GM18505 (cell line): ENCODE results near the gene KRT15.
"Not testable (repeated sequence)": the region's sequence is repeated elsewhere in the genome, so short reads cannot be mapped to it uniquely, and the experiment has no call there.

ENCODE experiments used
- ATAC-seq: cut with Tn5 transposase; IDR thresholded peaks from one replicate; pipeline ENCODE4 v1.9.1; 2021; ENCODE audit not compliant: unreplicated experiment
- POLR2A ChIP-seq: IDR thresholded peaks from 4 replicates; pipeline ENCODE4 v1.6.1; 2011; ENCODE audit warnings: borderline replicate concordance; ENCODE audit not compliant: insufficient read depth, insufficient read length; ENCODE audit errors: extremely low read depth

Gene KRT15

DNA sequence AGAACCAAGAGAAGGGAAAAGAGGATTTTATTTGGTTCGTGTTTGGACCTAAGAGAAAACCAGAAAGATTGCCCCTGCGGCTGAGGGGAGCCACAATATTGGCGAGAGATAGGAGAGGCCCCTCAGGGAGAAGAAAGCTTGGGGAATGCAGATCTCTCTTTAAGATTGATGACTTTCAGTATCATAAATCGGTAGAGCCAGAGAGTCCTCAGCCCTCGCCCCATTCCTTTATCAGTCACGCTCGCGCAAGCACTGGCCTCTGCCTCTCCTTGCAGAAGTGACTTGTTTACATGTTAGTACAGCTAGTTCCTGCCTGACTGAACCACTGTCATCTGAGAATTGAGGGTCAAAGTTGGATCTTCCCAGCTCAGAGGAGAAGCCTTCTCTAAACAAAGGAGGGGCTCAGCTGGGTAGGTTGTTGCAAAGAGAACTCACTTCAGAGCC, 30.9 kb upstream of the KRT15 start:
- no peak for TF ChIP-seq POLR2A
- no peak for ATAC-seq

DNA sequence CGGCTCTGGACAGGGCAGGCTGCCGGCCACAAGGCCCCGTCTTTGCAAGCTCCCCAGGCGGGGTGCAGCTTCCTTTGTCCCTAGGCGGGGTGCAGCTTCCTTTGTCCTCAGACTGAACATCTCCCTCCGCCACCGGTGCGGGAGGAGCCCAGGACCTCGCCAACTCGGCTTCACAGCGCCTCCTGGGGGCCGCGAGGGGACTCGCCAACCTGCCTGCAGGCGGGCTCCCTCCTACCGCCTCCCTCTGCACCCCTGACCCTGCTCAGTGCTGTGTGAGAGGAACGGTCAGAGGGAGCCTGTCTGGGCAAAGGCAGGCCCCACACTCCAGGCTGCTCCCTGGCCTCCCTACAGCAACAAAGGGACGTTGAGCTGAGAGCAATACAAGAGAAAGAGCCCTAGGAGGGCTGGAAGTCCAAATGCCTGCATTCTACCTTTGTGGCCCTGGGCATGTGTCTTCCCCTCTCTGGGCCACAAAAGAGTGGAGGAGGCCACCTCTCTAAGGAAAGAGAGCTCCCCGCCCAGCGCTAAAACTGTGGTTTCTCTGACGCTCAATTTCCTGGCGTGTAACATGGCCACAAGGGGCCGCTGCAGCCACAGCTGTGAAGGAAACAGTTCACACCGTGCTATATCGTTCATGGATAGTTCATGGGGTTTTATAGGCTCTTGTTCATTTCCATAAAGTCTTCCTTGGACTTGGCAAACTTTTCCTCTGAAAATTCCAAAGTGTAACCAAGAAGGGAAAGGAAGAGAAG, 30.3 kb upstream of the KRT15 start:
- no peak for ATAC-seq
- no peak for TF ChIP-seq POLR2A

DNA sequence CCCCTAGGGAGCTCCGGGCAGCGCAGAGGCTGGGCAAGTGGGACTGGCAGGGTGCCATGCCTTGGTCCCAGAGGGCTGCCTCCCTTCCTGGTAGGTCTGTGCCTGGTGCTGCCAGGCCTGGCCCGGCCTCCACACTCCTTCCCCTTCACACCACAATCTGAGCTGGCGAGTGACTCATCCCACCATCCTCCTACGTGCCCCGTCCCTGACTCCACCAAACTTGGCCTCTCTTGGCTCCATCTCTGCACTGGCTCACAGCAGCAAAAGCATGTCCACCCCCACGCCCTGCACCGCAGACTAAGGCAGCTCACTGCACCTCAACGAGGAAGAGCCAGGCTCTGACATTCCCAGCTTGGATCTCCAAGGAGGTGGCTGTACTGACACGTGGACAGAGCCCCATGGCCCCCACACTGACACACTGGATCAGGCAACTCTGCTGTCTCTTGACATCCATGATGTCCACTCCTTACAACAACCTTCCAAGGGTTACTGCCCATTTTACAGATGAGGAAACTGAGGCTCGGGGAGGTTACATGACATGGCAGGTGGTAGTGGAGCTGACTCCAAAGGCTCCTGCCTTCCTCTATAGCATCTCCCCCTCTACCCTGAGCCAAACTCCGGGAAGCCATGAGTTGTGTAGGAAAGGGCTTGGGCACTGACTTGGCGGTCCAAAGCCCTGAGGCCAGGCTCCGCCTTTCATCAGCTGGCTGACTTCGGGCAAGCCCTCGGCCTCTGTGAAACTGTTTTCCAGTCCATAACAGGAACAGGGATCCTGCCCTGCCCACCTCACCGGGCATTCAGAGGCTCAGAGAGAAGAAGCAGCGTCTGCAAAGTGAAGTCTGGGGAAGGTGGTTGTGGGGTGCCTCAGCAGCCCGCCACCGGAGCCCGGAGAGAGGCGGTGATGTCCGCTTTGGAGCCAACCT, 29.5 kb upstream of the KRT15 start:
- no peak for ATAC-seq

DNA sequence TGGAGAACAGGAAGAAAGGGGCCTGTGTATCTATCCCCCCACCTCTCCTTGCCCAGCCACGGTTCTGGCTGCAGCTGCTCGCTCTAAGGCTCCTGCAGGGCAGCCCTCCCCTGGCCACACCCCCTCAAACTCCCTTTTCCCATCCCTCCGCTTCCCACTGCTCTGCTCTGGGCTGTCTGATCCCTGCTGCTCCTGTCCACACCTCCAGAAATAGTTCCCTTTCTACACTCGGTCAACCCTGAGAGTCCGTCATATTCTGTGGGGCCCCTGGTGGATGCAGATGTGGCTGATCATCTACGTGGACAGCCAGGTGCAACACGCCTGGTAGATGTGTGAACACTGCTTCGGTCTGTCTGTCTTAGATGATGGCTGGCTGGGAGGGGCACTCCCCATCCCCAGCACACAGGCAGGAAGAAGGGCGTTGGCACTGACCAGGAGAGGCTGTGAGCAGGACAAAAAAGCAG, 28.7 kb upstream of the KRT15 start:
- no peak for TF ChIP-seq POLR2A

More for the DNA sequence above, 29.5 kb upstream of the KRT15 start:
- no peak for TF ChIP-seq POLR2A

DNA sequence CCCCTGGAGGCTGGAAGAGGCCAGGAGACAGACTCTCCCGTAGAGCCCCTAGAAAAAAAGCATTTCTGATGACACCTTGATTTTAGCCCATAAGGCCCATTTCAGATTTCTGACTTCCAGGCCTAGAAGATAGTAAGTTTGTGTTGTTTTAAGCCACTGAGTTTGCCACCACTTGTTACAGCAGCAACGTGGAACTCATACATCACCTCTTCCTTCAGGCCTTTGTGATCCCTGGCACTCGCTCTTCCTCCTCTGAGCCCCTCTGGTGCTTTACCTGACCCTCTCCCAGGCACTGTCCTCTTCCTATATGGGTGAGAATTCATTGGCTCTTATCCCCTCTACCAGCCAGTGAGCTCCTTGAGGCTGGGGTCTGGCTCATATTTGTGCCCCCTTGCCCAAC, 28.1 kb upstream of the KRT15 start:
- TF ChIP-seq POLR2A: no peak
- no peak for ATAC-seq

More for the DNA sequence above, 28.7 kb upstream of the KRT15 start:
- ATAC-seq: no peak

DNA sequence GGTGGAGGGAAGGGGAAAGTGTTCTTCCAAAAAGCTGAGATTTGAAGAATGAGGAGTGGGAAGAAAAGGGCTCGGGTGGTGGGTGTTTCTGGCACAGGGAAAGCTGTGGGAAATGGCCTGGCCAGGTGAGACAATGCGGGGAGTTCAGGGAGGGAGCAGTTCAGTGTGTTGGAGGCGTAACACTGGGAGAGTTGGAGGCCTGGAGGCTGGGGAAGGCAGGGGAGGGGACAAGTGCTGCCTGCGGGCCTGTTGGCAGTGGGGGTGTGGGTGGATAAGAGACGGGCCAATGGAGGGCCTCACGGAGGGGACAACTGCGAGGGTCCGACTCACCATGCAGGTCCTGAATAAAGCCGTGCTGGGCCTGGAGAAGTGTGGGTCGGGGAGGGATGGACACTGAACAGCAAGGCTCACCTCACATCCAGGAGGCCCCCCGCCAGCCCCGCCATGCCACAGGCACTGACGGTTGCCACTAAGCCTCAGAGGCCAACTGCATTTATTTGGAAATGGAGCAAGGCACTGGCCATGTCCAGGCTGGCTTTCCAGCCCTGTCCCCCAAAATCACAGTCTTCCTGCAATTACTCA, 27.2 kb upstream of the KRT15 start:
- no peak for TF ChIP-seq POLR2A
- no peak for ATAC-seq

DNA sequence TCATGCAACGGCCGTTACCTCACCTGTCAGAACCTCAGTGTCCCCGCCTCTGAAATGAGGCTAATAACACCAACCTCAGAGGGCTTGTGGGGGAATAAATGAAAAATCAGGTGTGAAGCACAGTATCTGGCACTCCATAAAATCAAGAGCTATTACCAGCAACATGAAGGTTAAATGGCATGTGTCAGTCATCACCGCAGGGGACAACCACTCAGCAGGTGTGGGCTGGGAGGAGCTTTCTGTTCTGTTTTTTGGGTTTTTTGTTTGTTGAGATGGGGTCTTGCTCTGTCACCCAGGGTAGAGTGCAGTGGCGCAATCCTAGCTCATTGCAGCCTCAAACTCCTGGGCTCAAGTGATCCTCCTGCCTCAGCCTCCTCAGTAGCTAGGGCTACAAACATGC, 26.2 kb upstream of the KRT15 start:
- no peak for TF ChIP-seq POLR2A
- ATAC-seq: no peak

DNA sequence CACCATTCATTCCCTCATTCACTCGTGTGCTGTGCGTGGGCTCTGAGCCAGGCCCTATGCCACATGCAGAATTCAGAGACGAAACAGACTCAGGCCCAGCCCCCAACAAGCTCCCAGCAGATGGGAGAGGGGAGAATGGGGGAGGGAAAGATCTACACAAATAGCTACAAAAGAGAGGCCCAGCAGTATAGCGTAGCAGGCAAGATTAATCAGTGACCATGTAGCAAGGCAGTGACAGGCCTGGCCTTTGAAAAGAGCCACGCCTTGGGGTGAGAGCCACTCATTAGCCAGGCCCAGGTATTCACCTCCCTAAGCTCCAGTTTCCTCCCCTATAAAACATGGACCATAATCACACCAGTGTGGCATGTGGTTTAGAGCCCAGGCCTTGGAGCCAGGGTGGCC, 25.8 kb upstream of the KRT15 start:
- no peak for TF ChIP-seq POLR2A

DNA sequence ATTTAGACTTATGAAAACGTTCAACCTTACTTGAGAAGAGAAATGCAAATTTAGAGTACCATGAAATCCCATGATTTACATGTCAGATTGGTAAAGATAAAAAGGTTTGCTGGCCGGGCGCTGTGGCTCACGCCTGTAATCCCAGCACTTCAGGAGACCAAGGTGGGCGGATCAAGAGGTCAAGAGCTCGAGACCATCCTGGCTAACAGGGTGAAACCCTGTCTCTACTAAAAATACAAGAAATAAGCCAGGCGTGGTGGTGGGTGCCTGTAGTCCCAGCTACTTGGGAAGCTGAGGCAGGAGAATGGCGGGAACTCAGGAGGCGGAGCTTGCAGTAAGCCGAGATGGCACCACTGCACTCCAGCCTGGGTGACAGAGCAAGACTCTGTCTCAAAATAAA, 24.1 kb upstream of the KRT15 start:
- not testable (repeated sequence) for ATAC-seq

More for the DNA sequence above, 25.8 kb upstream of the KRT15 start:
- ATAC-seq: no peak

DNA sequence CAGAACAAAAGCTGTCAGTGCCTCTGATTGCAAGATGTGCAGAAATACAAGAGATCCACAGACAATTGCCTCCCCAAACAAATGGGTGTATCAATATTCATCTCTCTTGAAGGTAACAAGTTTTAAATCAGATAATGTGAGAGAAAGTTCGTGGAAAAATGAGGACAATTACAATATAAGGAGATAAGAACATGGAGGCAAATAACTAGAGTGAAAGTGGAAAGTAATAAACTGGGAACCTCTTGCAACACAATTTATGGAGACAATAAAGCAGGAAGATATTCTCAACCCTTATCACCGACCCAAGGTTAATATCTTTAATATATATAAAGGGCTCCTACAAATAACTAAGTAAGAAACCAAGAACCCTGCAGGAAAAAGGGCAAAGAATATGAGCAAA, 23.7 kb upstream of the KRT15 start:
- ATAC-seq: no peak
- TF ChIP-seq POLR2A: no peak

DNA sequence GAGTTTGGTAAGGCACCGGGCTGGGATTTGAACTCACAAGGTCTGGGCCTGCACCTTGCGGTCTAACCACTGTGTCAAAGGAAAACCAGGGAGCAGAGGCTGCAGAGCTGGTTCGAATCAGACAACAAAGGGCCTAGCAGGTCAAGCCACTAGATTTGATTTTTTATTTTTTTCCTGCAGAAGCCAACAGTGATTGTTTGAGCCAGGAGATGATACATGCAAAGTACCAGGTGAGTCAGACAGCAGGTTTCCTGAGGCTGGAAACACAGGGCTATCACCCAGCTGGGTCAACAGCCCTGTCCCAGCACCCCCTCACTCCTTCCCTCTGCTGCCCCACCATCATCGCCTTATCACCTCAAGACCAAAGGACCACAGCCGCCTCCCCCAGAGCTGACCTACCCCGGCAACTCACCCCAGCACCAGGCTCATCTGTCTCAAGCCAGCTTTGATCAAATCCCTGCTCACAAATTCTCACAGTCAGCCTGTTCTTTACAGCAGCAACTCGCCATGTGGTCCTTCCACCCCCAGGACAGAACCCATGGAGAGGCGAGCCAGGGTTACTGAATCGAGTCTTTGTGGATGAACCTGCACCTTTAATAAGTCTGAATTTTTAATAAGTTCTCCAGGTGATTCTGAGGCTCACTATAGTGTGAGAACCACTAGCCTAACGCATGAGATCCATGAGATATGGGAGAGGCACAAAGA, 22.4 kb upstream of the KRT15 start:
- no peak for ATAC-seq
- no peak for TF ChIP-seq POLR2A

DNA sequence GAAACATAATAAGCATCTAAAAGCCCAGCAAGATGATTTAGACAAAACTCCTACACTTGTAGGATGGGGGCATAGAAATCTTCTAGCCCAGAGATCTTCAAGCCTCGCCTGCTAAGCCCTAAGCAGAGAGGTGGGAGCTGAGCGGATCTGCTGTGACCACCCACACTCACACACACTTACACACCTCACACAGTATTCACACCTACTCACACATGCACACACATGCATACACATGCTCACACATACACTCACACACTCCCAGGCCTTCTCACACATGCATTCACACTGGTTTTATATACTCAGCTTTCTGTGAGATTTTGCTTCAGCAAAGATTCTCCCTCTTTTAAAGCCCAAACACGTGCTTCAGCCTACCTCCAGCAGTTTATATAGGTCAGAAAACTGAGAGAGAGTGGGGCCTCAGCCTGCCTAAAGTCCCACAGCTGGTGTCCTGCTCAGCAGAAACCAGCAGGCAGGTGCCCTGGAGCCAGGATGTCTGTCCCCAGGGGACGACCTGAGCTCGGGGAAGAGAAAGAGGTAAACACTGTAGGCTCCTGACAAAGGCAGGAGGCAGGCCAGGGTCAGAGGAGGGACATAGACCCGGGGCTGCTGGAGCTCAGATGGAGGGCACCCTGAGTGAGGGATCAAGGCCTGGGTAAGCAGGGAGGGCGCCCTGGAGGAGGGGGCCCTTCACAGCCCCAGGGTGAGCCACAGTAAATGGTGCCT, 21.4 kb upstream of the KRT15 start:
- TF ChIP-seq POLR2A: no peak
- no peak for ATAC-seq
